HG03139 (cell line): ENCODE data around the gene NINJ1.
A peak's percentile ranks its signal among the peaks of the same experiment; 100 is the strongest.
"Not testable (repeated sequence)": the region's sequence is repeated elsewhere in the genome, so short reads cannot be mapped to it uniquely, and the experiment has no call there.

Source experiments
- ATAC-seq: cut with Tn5 transposase; IDR thresholded peaks from one replicate; pipeline ENCODE4 v1.9.1; 2021; ENCODE audit not compliant: unreplicated experiment

Gene NINJ1

DNA sequence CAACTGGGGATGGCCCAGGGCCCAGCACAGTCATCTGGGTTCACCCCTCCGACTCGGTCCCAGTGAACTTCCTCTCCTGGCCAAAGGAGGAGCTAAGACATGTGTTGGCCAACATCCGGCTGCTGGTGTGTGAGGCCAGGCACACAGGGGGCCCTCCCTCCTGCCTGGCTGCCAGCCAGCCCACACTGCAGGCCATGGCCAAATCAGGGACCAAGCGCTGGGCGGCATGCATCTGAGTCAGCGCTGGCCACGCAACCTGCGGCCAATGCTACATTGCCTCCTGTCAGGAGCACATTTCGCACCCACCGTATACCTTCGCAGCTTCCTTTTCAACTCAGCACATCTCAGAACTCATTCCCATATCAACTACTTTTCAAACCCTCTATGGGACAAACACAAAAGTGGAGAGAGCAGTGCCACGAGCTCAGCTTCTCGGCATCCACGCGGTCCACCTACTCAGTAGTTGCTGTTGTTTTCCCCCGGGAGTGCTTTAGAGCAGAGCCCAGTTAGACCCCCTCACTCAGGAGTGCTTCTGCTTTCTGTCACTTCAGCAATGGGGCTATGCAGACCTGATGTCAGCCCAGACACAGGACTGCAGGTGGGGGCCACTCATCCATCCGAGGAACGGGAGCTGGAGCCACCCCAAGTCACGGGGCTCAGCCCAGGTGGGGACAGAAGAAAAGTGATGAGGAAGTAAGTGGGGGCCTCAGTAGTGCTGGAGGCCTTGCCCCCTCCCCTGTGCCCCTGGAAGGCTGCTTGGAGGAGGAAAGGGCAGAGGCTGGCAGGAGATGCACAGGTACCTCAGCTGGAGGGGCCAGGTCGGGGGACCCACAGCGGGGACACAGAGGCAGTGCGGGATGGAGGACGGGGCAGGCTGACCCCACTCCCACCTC, 13.9 kb downstream of the NINJ1 start:
- ATAC-seq: peak; percentile 75

- no peak for ATAC-seq
These were observed 14.4 kb downstream of the NINJ1 start for GRCh38 chr9:93119703-93119952.

GRCh38 chr9:93118863-93119702, 15.0 kb downstream of the NINJ1 start:
- no peak for ATAC-seq

DNA sequence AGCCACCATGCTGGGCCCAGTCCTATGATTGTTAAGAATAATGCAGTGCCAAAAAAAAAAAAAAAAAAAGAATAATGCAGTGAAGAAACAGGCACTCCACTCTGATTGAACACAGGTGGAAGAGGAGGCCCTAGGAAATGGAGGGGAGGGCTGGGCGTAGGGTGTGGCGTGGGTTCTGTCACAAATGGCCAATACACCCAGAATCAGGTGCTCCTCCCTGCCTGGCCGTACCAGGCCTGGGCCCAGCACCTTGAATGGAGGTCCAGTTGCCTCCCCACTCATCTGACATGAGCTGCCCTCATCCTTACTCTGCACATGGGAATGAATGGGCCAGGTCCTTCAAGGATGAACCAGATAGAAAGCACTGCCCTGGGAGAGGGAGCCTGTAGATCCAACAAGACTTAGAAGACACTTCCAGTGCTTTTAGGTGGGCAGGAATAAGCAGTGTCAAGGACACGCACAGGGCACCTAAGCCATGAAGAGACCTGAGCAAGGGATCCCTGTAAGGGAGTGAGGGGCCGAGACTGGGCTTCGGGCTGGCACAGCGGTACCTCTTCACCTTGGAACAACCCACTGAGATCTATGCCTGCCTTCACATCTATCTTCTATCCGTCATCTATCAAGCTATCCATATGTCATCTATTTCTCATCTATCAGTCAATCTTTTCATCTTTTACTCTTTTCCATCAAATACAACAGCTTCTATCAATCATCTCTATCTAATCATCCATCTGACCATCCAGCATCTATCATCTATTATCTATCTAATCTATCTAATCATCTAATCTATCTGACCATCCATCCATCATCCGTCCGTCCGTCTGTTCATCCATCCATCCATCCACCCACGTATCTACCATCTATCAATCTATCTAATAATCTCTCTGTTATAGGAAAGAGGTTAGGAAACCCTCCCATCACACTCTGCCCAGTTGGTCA, 15.9 kb downstream of the NINJ1 start:
- no peak for ATAC-seq

DNA sequence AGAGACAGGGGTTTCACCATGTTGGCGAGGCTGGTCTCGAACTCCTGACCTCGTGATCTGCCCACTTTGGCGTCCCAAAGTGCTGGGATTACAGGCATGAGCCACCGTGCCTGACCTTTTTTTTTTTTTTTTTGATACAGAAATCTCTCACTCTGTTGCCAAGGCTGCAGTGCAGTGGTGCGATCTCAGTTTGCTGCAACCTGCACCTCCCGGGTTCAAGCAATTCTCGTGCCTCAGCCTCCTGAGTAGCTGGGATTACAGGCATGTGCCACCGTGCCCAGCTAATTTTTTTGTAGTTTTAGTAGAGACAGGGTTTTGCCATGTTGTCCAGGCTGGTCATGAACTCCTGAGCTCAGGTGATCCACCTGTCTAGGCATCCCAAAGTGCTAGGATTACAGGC, 16.5 kb downstream of the NINJ1 start:
- ATAC-seq: not testable (repeated sequence)

DNA sequence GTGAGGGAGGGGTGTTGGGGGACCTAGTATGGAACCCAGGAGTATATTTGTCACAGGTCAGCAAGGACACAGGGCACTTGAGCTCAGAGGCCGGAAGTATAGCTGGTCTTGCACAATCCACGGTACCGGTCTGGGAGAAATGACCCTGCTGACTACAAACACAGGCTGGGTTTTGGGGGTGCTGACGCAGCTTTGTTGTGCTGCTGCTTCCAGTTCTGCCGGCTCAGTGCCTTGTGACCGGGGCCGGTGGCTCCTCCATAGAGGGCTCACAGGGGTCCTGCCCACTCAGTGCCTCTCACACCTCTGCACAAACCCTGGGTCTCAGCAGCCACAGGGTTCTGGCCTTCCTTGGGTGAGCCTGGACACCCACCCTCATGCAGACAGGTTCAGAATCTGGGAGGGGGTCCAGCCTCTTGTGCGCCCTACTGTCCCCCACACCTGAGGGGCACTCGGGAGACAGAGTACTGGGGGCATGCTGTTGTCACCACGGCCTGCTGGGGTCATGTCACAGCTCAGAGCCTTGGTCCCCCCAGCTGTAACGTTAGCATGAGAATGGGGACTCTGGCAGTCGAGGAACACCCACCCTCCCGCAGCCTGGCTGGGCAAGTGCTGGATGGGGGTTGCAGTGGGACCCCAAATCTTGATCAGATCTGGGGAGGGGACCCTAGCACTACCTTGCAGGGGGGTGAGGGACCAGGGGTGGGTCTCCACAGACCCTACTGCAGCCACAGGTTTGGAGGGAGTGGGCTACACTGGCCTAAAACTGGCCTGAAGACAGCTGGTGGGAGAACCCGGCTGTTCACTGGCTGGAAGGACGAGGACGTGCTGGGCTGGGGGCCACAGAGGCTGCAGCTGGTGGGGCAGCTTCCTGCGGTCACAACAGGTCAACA, 17.7 kb downstream of the NINJ1 start:
- no peak for ATAC-seq

GRCh38 chr9:93115486-93116071, 18.5 kb downstream of the NINJ1 start:
- no peak for ATAC-seq

DNA sequence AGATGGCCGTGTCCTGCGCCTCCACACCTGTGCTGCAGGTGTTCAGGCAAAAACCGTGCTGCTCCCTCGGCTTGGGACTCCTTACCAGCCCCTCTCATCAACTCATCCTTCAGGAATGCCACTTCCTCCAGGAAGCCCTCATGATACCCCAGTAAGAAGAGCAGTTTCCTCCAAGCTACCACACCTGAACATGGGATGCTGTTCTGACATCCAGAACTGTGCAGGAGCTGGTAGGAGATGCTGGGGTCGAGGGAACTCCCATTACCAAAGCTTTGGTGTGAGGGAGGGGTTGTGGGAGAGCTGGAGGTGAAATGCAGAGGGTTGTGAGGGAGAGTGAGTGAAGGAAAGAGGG, 19.1 kb downstream of the NINJ1 start:
- no peak for ATAC-seq

DNA sequence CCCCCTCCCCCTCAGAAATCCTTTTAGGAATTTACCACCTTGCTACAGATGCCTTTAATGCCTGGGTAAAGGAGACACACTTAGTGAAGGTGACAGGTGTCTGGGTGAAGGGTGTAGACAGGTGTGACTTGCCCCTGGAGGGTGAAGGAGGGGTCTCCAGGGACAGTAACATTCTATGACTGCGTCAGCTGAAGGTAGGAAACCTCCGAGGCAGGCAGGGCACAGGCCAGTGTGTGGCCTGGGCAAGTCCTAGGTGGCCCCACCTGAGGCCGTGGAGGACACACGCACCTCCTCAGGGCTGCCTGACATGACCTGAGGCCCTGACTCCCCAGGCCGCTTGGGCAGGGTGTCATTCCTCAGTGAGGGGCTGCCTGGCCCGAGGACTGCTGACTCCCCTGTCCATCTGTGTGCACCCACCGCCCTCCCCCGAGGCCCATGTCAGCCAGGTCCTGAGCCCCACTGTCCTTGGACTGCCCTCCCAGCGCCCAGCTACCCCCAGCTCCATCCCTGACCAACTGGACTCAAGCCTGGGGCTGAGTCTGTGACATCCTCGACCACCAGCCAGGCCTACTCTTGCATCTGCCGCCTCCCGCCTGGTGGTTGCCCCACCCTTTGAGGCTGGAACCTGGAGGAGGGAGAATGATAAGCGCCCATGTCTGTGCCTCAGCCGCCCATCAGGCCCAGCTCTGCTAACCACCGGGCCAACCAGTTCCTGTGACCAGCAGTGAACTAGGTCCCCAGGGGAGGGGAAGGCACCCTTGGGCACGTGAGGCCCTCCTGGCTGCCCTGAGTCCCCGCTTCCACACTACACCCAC, 19.7 kb downstream of the NINJ1 start:
- ATAC-seq: no peak

GRCh38 chr9:93112864-93113389, 21.1 kb downstream of the NINJ1 start:
- no peak for ATAC-seq

DNA sequence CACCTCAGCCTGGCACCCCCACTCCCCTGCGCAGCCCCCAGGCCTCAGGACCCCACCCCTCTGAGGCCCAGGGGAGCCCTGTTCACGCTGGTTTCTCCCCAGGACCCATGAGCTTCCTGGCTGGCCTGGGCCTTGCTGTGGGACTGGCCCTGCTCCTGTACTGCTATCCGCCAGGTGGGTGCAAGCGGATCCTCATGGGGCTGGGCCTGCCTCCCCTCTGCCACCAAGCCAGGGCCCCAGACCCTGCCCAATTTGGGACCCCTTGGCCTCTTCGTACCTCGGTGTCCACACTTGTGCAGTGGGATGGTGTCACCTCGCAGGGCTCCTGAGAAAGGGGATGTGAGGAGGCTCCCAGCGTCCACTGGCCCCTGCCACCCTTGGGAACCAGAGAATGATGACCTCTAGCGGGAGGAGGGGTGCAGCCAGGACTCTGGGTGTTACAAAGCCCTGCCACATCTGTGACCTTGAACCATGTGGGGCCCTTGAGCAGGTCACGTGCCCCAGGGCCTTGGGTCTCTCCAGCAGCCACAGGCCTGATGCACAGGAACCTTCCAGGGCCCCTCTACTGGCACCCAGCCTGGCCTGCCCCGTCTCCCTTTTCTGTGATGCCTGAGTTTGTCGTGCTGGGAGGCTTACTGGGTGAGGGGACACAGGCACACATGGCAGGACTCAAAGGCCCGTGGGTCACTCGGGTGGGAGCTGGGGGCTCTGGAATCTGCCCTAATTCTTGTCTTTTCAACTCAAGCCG, 21.8 kb downstream of the NINJ1 start:
- ATAC-seq: no peak

DNA sequence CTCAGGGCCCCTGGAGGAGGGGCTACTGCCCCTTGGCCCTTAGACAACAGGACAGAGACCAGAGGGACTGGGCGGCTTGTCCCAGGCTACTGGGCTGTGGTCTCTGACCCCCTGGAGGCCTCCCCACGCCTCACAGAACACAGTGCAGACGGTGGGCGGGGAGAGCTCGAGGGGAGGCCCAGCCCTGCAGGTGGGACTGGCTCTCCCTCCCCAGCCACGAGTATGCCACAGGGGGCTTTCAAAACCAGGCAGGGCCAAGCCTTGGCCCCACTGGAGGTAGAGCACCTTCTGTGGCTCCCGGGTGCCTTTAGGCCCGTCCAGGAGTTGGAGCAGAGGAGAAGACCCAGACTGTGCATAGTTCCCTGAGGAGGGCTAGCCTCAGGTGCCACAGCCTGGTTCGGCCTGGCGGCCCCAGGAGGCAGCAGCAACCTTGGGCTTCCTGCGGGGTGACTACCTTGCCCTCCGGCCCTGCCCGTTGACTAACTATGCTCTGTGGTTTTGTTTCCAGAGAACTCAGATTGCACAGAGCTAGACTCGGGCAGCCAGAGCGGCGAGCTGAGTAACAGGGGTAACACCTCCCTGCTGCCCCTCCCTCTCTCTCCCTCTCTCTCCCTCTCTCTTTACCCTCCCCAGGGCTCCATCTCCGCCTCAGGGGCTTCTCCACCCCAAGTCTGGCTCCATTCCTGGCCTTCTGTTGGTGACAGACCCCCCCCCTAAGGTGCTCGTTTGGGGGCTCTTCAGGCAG, 22.5 kb downstream of the NINJ1 start:
- no peak for ATAC-seq

DNA sequence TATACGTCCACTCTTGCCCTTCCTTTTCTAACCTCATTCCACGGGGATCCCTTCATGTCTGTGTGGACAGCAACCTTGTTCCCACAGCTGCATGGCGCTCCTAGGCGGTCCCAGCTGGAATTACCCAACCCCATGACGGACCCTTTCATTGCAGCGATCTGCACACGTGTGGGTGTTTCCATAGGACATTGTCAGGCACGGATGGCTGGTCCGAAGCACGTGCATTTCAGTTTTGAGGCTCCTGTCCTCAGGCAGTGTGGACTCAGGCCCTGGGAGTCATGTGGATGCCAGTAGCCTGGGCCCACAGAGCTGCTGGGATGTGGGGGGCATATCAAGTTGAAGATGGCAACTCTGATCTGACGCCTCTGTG, 23.1 kb downstream of the NINJ1 start:
- ATAC-seq: no peak

DNA sequence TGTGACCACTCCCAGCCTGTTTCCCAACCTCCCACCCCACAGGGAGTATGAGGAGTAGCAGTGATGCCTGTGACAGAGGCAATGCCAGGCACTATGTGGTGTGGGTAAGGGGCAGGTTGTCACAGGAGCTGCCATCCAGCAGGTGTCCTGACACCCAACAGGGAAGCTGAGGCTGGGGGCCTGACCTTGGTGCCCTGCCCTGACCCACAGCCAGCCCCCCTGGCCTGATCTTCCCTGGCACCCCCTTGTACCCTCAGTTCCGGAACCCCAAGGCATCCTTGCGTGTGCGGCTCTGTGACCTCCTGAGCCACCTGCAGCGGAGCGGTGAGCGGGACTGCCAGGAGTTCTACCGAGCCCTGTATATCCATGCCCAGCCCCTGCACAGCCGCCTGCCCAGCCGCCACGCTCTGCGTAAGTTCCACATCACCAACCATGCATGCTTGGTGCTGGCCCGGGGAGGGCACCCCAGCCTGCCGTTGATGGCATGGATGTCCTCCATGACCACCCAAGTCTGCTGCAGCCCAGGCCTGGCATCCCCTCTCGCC, 23.7 kb downstream of the NINJ1 start:
- no peak for ATAC-seq

GRCh38 chr9:93108291-93109041, 25.6 kb downstream of the NINJ1 start:
- no peak for ATAC-seq

- no peak for ATAC-seq
These were observed 26.3 kb downstream of the NINJ1 start for GRCh38 chr9:93107825-93108161.
